Measurements from ENCODE around the gene EBF3.

GRCh38 chr10:130002606-130003005 lies 38.5 kb upstream of the EBF3 start:
- no peak for TF ChIP-seq CTCF (IDR thresholded peaks at IDR 0.05)
- no peak for TF ChIP-seq EZH2phosphoT487 (IDR thresholded peaks at IDR 0.05)
